Measurements from ENCODE around the gene MCRIP2.

Gene MCRIP2

DNA sequence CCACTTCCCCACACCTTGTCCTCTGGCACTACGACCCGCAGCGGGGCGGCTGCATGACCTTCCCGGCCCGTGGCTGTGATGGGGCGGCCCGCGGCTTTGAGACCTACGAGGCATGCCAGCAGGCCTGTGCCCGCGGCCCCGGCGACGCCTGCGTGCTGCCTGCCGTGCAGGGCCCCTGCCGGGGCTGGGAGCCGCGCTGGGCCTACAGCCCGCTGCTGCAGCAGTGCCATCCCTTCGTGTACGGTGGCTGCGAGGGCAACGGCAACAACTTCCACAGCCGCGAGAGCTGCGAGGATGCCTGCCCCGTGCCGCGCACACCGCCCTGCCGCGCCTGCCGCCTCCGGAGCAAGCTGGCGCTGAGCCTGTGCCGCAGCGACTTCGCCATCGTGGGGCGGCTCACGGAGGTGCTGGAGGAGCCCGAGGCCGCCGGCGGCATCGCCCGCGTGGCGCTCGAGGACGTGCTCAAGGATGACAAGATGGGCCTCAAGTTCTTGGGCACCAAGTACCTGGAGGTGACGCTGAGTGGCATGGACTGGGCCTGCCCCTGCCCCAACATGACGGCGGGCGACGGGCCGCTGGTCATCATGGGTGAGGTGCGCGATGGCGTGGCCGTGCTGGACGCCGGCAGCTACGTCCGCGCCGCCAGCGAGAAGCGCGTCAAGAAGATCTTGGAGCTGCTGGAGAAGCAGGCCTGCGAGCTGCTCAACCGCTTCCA, 8.1 kb upstream of the MCRIP2 start:
- TF ChIP-seq, protein P1, sequence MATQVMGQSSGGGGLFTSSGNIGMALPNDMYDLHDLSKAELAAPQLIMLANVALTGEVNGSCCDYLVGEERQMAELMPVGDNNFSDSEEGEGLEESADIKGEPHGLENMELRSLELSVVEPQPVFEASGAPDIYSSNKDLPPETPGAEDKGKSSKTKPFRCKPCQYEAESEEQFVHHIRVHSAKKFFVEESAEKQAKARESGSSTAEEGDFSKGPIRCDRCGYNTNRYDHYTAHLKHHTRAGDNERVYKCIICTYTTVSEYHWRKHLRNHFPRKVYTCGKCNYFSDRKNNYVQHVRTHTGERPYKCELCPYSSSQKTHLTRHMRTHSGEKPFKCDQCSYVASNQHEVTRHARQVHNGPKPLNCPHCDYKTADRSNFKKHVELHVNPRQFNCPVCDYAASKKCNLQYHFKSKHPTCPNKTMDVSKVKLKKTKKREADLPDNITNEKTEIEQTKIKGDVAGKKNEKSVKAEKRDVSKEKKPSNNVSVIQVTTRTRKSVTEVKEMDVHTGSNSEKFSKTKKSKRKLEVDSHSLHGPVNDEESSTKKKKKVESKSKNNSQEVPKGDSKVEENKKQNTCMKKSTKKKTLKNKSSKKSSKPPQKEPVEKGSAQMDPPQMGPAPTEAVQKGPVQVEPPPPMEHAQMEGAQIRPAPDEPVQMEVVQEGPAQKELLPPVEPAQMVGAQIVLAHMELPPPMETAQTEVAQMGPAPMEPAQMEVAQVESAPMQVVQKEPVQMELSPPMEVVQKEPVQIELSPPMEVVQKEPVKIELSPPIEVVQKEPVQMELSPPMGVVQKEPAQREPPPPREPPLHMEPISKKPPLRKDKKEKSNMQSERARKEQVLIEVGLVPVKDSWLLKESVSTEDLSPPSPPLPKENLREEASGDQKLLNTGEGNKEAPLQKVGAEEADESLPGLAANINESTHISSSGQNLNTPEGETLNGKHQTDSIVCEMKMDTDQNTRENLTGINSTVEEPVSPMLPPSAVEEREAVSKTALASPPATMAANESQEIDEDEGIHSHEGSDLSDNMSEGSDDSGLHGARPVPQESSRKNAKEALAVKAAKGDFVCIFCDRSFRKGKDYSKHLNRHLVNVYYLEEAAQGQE (IDR thresholded peaks at IDR 0.05; ENCODE audit: low read depth): no peak
- TF ChIP-seq CEBPB (IDR thresholded peaks at IDR 0.05) (no peak), YY1 (IDR thresholded peaks at IDR 0.05; ENCODE audit: low read depth) (no peak), EGR1 (IDR thresholded peaks at IDR 0.05) (no peak), FOXM1 (IDR thresholded peaks at IDR 0.05; ENCODE audit: borderline replicate concordance, low read depth) (no peak), TEAD4 (IDR thresholded peaks at IDR 0.05) (no peak), NFIC (IDR thresholded peaks at IDR 0.05) (no peak), USF1 (IDR thresholded peaks at IDR 0.05) (no peak), EP300 (IDR thresholded peaks at IDR 0.05; ENCODE audit: borderline replicate concordance) (no peak), CREB1 (IDR thresholded peaks at IDR 0.05; ENCODE audit: low read depth) (no peak), TCF12 (IDR thresholded peaks at IDR 0.05; ENCODE audit: low read depth) (no peak), ZBTB7A (IDR thresholded peaks at IDR 0.05; ENCODE audit: low read depth) (no peak), TAF1 (IDR thresholded peaks at IDR 0.05; ENCODE audit: low read depth) (no peak)
- TF ChIP-seq, protein P2, sequence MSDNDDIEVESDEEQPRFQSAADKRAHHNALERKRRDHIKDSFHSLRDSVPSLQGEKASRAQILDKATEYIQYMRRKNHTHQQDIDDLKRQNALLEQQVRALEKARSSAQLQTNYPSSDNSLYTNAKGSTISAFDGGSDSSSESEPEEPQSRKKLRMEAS (IDR thresholded peaks at IDR 0.05): no peak

DNA sequence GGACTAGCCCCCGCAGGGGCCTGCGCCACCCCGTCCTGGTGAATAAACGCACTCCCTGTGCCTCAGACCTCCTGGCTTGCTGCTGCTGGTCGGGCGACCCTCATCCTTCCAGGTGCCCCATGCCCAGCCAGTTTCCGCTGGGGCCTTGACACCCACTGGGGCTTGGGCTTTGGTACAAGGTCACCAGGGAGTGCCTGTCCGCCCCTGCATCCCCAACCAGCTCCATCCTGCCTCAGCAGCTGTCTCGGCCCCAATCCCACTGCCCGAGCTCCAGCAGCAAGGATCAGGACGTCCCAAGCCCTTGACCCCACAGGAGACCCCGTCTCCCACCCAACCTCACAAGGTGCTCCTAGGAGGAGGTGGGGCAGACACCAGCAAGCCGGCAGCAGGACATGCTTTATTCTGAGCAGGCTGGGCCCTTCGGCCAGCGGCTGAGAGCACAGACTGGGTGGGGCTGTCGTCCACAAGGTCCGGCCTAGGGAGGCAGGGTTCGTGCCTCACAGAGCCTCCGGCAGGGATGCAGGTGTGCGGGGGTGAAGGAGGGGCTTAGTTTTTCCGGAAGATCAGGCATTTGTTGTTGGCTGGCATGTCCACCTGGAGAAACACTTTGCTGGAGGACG, 7.5 kb upstream of the MCRIP2 start:
- no peak for TF ChIP-seq ZBTB7A (IDR thresholded peaks at IDR 0.05; ENCODE audit: low read depth)
- TF ChIP-seq YY1 (IDR thresholded peaks at IDR 0.05; ENCODE audit: low read depth): no peak
- TF ChIP-seq CEBPB (IDR thresholded peaks at IDR 0.05): no peak
- TF ChIP-seq EGR1 (IDR thresholded peaks at IDR 0.05): no peak
- TF ChIP-seq, protein P1 (IDR thresholded peaks at IDR 0.05; ENCODE audit: low read depth): no peak
- TF ChIP-seq, protein P2 (IDR thresholded peaks at IDR 0.05): no peak
- no peak for TF ChIP-seq NFIC (IDR thresholded peaks at IDR 0.05)
- no peak for TF ChIP-seq CREB1 (IDR thresholded peaks at IDR 0.05; ENCODE audit: low read depth)
- TF ChIP-seq RAD21 (IDR thresholded peaks at IDR 0.05; ENCODE audit: low read depth): no peak
- TF ChIP-seq TEAD4 (IDR thresholded peaks at IDR 0.05): no peak
- no peak for TF ChIP-seq TCF12 (IDR thresholded peaks at IDR 0.05; ENCODE audit: low read depth)

- TF ChIP-seq NFIC (IDR thresholded peaks at IDR 0.05) (no peak), EP300 (IDR thresholded peaks at IDR 0.05; ENCODE audit: borderline replicate concordance) (no peak), RAD21 (IDR thresholded peaks at IDR 0.05; ENCODE audit: low read depth) (no peak), CREB1 (IDR thresholded peaks at IDR 0.05; ENCODE audit: low read depth) (no peak), CEBPB (IDR thresholded peaks at IDR 0.05) (no peak)
These were observed 6.6 kb upstream of the MCRIP2 start for GRCh38 chr16:634996-635395.

DNA sequence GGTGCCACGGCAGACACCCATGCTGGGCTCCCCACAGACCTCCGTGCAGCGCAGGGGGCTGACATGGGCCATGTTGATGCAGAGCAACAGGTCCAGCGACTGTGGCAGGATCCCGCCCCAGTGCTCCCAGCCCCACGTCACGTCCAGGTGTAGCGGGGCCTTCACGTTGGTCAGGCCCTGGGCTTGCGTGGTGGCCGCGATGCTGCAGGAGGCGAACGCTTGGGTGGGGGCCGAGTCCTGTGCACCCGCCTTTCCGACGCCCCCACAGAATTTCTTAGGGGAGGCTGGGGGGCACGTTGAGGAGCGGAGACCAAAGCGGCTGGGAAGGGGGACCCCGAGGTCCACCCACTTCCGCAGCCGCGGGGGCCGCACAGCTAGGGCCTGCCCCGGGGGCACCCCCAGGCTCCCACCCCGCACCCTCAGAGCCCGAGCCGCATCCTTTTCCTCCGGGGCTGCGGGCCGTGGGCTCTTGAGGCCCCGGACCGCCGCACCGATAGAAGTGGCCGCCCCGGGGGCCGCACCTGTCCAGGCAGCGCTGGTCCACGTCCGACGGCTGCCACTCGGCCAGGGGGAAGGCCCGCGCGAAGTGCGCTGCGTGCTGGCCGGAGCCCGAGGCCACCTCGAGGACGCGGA, 5.9 kb upstream of the MCRIP2 start:
- TF ChIP-seq YY1 (IDR thresholded peaks at IDR 0.05; ENCODE audit: low read depth) (no peak), ZBTB7A (IDR thresholded peaks at IDR 0.05; ENCODE audit: low read depth) (0 out of 2 replicates have a peak, but pooled peaks have one; percentile 13), EGR1 (IDR thresholded peaks at IDR 0.05) (no peak), TAF1 (IDR thresholded peaks at IDR 0.05; ENCODE audit: low read depth) (no peak), FOXM1 (IDR thresholded peaks at IDR 0.05; ENCODE audit: borderline replicate concordance, low read depth) (no peak)
- TF ChIP-seq, protein P1 (IDR thresholded peaks at IDR 0.05; ENCODE audit: low read depth): no peak
- TF ChIP-seq, protein P2 (IDR thresholded peaks at IDR 0.05): no peak

All from Ishikawa (cell line).